ENCODE data around the gene FRMD4B. TPM values are rescaled to one million over a fixed set of nuclear protein-coding genes. Genes with fewer than 3 reads are reported as not detected.

FRMD4B gene
- total and polyA plus RNA-seq, 7 donors, result 8.2 to 21.5 (median 13.2) TPM

GRCh38 chr3:69290430-69290829, 95.5 kb downstream of the FRMD4B start:
- no peak overlapping the region for H3K27ac ChIP-seq
- TF ChIP-seq POLR2A (IDR thresholded peaks at IDR 0.05) (no peak), EP300 (IDR thresholded peaks at IDR 0.05) (no peak), POLR2AphosphoS5 (IDR thresholded peaks at IDR 0.05) (no peak)
- TF ChIP-seq, protein P1, sequence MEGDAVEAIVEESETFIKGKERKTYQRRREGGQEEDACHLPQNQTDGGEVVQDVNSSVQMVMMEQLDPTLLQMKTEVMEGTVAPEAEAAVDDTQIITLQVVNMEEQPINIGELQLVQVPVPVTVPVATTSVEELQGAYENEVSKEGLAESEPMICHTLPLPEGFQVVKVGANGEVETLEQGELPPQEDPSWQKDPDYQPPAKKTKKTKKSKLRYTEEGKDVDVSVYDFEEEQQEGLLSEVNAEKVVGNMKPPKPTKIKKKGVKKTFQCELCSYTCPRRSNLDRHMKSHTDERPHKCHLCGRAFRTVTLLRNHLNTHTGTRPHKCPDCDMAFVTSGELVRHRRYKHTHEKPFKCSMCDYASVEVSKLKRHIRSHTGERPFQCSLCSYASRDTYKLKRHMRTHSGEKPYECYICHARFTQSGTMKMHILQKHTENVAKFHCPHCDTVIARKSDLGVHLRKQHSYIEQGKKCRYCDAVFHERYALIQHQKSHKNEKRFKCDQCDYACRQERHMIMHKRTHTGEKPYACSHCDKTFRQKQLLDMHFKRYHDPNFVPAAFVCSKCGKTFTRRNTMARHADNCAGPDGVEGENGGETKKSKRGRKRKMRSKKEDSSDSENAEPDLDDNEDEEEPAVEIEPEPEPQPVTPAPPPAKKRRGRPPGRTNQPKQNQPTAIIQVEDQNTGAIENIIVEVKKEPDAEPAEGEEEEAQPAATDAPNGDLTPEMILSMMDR (IDR thresholded peaks at IDR 0.05), result no peak
- WGBS, 2 donors, result 93% methylated on average over 3 of the region's 3 CpGs
- H3K27me3 ChIP-seq, result no peaks in the 10 kb centered on the region
- no peaks in the 10 kb centered on the region for H3K36me3 ChIP-seq
- intact Hi-C loops (cut with DNase I), result no loop called here
- DNase-seq, result no peak
- no peaks in the 10 kb centered on the region for H3K9me3 ChIP-seq
- H3K4me3 ChIP-seq, result no peak overlapping the region
- peaks cover 0 to 9% (median 7%) of the 10 kb centered on the region in 4 donors for H3K4me1 ChIP-seq

GRCh38 chr3:69290006-69290405, 95.9 kb downstream of the FRMD4B start:
- H3K4me3 ChIP-seq, result no peak overlapping the region
- no peaks in the 10 kb centered on the region for H3K9me3 ChIP-seq
- no peaks in the 10 kb centered on the region for H3K36me3 ChIP-seq
- DNase-seq, result no peak
- H3K27me3 ChIP-seq, result no peaks in the 10 kb centered on the region
- intact Hi-C loops (cut with DNase I), result no loop called here
- TF ChIP-seq POLR2A (IDR thresholded peaks at IDR 0.05) (no peak), POLR2AphosphoS5 (IDR thresholded peaks at IDR 0.05) (no peak), EP300 (IDR thresholded peaks at IDR 0.05) (no peak)
- TF ChIP-seq, protein P1 (IDR thresholded peaks at IDR 0.05), result no peak
- H3K4me1 ChIP-seq, result peaks cover 0 to 9% (median 7%) of the 10 kb centered on the region in 4 donors
- no peak overlapping the region for H3K27ac ChIP-seq
- WGBS, 2 donors, result 93 to 96% methylated on average over 5 of the region's 5 CpGs

- no peaks in the 10 kb centered on the region for H3K4me1 ChIP-seq
- H3K27me3 ChIP-seq, result no peaks in the 10 kb centered on the region
- DNase-seq, result no peak
- intact Hi-C loops (cut with DNase I), result no loop called here
- H3K9me3 ChIP-seq, result no peaks in the 10 kb centered on the region
- 78 to 85% methylated on average over 12 of the region's 12 CpGs for WGBS, 2 donors
- no peaks in the 10 kb centered on the region for H3K36me3 ChIP-seq
- H3K27ac ChIP-seq, result no peak overlapping the region
- H3K4me3 ChIP-seq, result no peak overlapping the region
- TF ChIP-seq POLR2A (IDR thresholded peaks at IDR 0.05) (no peak), POLR2AphosphoS5 (IDR thresholded peaks at IDR 0.05) (no peak), EP300 (IDR thresholded peaks at IDR 0.05) (no peak)
- TF ChIP-seq, protein P1 (IDR thresholded peaks at IDR 0.05), result no peak
Measured at GRCh38 chr3:69288161-69288895, 97.6 kb downstream of the FRMD4B start.

- no peak for DNase-seq
- TF ChIP-seq POLR2A (IDR thresholded peaks at IDR 0.05) (no peak), EP300 (IDR thresholded peaks at IDR 0.05) (no peak), POLR2AphosphoS5 (IDR thresholded peaks at IDR 0.05) (no peak)
- TF ChIP-seq, protein P1 (IDR thresholded peaks at IDR 0.05), result no peak
- H3K4me3 ChIP-seq, result no peak overlapping the region
- H3K9me3 ChIP-seq, result no peaks in the 10 kb centered on the region
- no peaks in the 10 kb centered on the region for H3K27me3 ChIP-seq
- intact Hi-C loops (cut with DNase I), result no loop called here
- H3K4me1 ChIP-seq, result peaks cover 0 to 8% (median 0%) of the 10 kb centered on the region in 4 donors
- 94 to 95% methylated on average over 4 of the region's 4 CpGs for WGBS, 2 donors
- H3K36me3 ChIP-seq, result no peaks in the 10 kb centered on the region
- no peak overlapping the region for H3K27ac ChIP-seq
Measured at GRCh38 chr3:69283913-69284611, 101.8 kb downstream of the FRMD4B start.
